BE2C (cell line): Measurements from ENCODE around the gene ACAT1.

Source experiments
- DNase-seq: peaks from one replicate; pipeline ENCODE4 v3.0.0-alpha.2; 2020
- H3K27me3 ChIP-seq: fragments of 250-450 bp; sonication (Bioruptor Pico); 2 replicates; pipeline ENCODE4 v1.5.1; 2020; ENCODE audit warnings: mild to moderate bottlenecking
- H3K36me3 ChIP-seq: fragments of 250-450 bp; sonication (Bioruptor Pico); 2 replicates; pipeline ENCODE4 v1.5.1; 2020; ENCODE audit warnings: mild to moderate bottlenecking
- H3K4me1 ChIP-seq: fragments of 250-450 bp; sonication (Bioruptor Pico); 2 replicates; pipeline ENCODE4 v1.5.1; 2020
- H3K4me3 ChIP-seq: 2 replicates; pipeline ENCODE4 v1.5.1; 2011; ENCODE audit warnings: low read depth, low read length
- H3K9me3 ChIP-seq: fragments of 250-450 bp; sonication (Bioruptor Pico); 2 replicates; pipeline ENCODE4 v1.5.1; 2020
- CTCF ChIP-seq: IDR thresholded peaks from 2 replicates; pipeline ENCODE4 v1.5.1; 2012; ENCODE audit warnings: mild to moderate bottlenecking, low read depth, low read length

The ACAT1 gene

GRCh38 chr11:108097179-108097578, 24.2 kb upstream of the ACAT1 start:
- DNase-seq, result no peak
- Histone ChIP-seq H3K27me3 (no peaks in the 10 kb centered on the region), H3K9me3 (no peaks in the 10 kb centered on the region), H3K36me3 (peaks cover 44% of the 10 kb centered on the region), H3K4me3 (no peak overlapping the region), H3K4me1 (no peaks in the 10 kb centered on the region)
- TF ChIP-seq CTCF, result no peak

DNA sequence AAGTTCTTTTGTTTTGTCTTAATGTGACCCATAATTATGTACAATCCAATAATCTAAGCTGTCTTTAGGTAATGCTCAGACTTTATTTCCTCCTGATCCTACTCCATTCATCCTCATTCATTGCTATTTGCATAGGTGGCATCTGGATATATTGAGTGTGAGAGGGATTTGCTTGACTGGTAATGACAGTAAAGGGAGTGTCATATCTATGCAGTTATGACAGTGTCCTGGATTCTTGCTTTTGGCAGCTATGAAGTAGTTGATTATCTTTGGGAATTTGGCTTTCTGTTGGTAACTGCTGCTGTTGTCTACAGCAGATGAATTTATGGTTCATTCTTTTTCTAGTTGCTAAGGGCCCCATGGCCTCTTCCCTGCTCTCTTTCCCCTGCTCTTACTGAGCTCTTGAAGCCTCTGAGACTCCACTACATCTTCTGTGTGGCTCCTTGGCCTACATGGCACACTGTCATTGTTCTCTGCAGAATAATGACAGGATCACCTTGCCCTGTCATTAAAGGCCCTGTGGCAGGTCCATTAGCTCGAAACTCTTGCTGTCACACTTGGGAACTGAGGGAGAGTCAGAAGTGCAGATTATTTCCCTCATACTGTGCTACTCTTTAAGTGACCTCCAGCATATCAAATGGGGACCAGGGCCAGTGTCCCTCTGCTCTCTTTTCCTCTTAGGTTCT, 20.1 kb upstream of the ACAT1 start:
- TF ChIP-seq CTCF, result no peak
- H3K27me3 ChIP-seq, result no peaks in the 10 kb centered on the region
- H3K4me1 ChIP-seq, result no peaks in the 10 kb centered on the region
- peaks cover 34% of the 10 kb centered on the region for H3K36me3 ChIP-seq
- no peak for DNase-seq
- H3K9me3 ChIP-seq, result no peaks in the 10 kb centered on the region
- H3K4me3 ChIP-seq, result no peak overlapping the region

GRCh38 chr11:108111126-108111525, 10.2 kb upstream of the ACAT1 start:
- H3K9me3 ChIP-seq, result no peaks in the 10 kb centered on the region
- no peak for DNase-seq
- H3K4me1 ChIP-seq, result peaks cover 14% of the 10 kb centered on the region
- peaks cover 1% of the 10 kb centered on the region; the same call in 1 of the 2 replicates for H3K36me3 ChIP-seq
- H3K27me3 ChIP-seq, result no peaks in the 10 kb centered on the region
- H3K4me3 ChIP-seq, result no peak overlapping the region
- peak; percentile 14; the same call in 1 of the 2 replicates for TF ChIP-seq CTCF

DNA sequence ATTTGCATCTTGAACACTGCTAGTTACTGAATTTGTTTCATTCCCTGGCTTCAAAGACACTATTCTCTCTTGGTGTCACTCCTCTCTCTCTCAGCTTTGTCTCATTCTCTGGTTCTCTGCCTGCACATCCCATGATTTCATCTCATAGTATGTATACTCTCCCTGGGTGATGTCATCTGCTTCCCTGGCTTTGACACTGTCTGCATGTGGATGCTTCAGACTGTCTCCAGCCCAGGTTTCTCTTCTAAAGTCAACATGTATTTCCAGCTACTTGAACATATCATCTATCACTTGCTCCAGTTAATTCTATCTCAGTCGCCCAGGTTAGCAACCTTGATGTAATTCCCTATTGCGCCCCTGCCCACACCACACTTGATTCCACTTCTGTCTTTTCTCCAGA, 9.3 kb upstream of the ACAT1 start:
- Histone ChIP-seq H3K9me3 (no peaks in the 10 kb centered on the region), H3K36me3 (no peaks in the 10 kb centered on the region; the same call in 1 of the 2 replicates), H3K4me1 (peaks cover 15% of the 10 kb centered on the region), H3K27me3 (no peaks in the 10 kb centered on the region), H3K4me3 (no peak overlapping the region)
- no peak for TF ChIP-seq CTCF
- DNase-seq, result no peak

- H3K36me3 ChIP-seq, result no peaks in the 10 kb centered on the region
These were observed 5.7 kb upstream of the ACAT1 start for GRCh38 chr11:108115500-108116140.

More at GRCh38 chr11:108115500-108116140, 5.7 kb upstream of the ACAT1 start:
- peak; percentile 81 for DNase-seq
- H3K9me3 ChIP-seq, result no peaks in the 10 kb centered on the region
- TF ChIP-seq CTCF, result no peak
- H3K4me1 ChIP-seq, result peaks cover 15% of the 10 kb centered on the region
- H3K27me3 ChIP-seq, result no peaks in the 10 kb centered on the region
- no peak overlapping the region for H3K4me3 ChIP-seq
